ENCODE measurements around the gene MELTF.

The MELTF gene

GRCh38 chr3:196954832-196955231 lies 74.8 kb downstream of the MELTF start:
- no peak for DNase-seq (ENCODE audit: low read depth)
- no peak overlapping the region for H3K4me3 ChIP-seq (ENCODE audit: low read length)
- no peak for TF ChIP-seq CTCF (conservative IDR thresholded peaks at IDR 0.05; ENCODE audit: low read length)

Measured in AG10803 (cell line).